PC-3 (cell line): ENCODE measurements around the gene SCN7A.

ENCODE experiments used
- CTCF ChIP-seq: fragments of 300-600 bp; sonication (generic); conservative IDR thresholded peaks from 2 replicates; pipeline ENCODE4 v1.5.1; 2017; ENCODE audit warnings: antibody characterized with exemption, low read depth, mild to moderate bottlenecking, low read length
- EZH2 ChIP-seq: fragments of 300-600 bp; sonication (generic); IDR thresholded peaks from one replicate; pipeline ENCODE4 v1.6.1; 2017; ENCODE audit warnings: antibody characterized with exemption, mild to moderate bottlenecking, low read length; ENCODE audit not compliant: unreplicated experiment
- EZH2phosphoT487 ChIP-seq: fragments of 300-600 bp; sonication (generic); IDR thresholded peaks from 2 replicates; pipeline ENCODE4 v1.6.1; 2018; ENCODE audit warnings: mild to moderate bottlenecking, antibody characterized with exemption, low read length, borderline replicate concordance

- no peak for TF ChIP-seq EZH2phosphoT487
- TF ChIP-seq EZH2, result no peak
- TF ChIP-seq CTCF, result no peak
These were observed 82.4 kb downstream of the SCN7A start for GRCh38 chr2:166411473-166412230.
